Measurements from ENCODE around the gene ASXL1. TPM values are rescaled to one million over a fixed set of nuclear protein-coding genes. Genes with fewer than 3 reads are reported as not detected.
"Not testable (repeated sequence)": the region's sequence is repeated elsewhere in the genome, so short reads cannot be mapped to it uniquely, and the experiment has no call there.

Gene ASXL1
- total RNA-seq, 1 donor from 2014 or later, result 90.8 TPM

GRCh38 chr20:32368323-32368722 is 10.2 kb downstream of the ASXL1 start:
- H3K4me1 Mint-ChIP-seq (ENCODE audit: unreplicated experiment), result peaks cover 4% of the 10 kb centered on the region
- no peak overlapping the region for H3K27ac Mint-ChIP-seq (ENCODE audit: unreplicated experiment)
- no peaks in the 10 kb centered on the region for H3K9me3 Mint-ChIP-seq (ENCODE audit: unreplicated experiment)
- no peak for DNase-seq (ENCODE audit: low spot score)
- H3K4me3 Mint-ChIP-seq (ENCODE audit: unreplicated experiment), result no peak overlapping the region
- H3K36me3 Mint-ChIP-seq (ENCODE audit: low read depth, unreplicated experiment), result peaks cover 7% of the 10 kb centered on the region
- H3K27me3 Mint-ChIP-seq (ENCODE audit: unreplicated experiment), result no peaks in the 10 kb centered on the region
- TF ChIP-seq CTCF (IDR thresholded peaks at IDR 0.05; ENCODE audit: unreplicated experiment), result no peak

GRCh38 chr20:32368925-32369324 is 10.8 kb downstream of the ASXL1 start:
- H3K27me3 Mint-ChIP-seq (ENCODE audit: unreplicated experiment), result no peaks in the 10 kb centered on the region
- peaks cover 4% of the 10 kb centered on the region for H3K4me1 Mint-ChIP-seq (ENCODE audit: unreplicated experiment)
- H3K36me3 Mint-ChIP-seq (ENCODE audit: low read depth, unreplicated experiment), result peaks cover 7% of the 10 kb centered on the region
- H3K27ac Mint-ChIP-seq (ENCODE audit: unreplicated experiment), result no peak overlapping the region
- H3K9me3 Mint-ChIP-seq (ENCODE audit: unreplicated experiment), result no peaks in the 10 kb centered on the region
- no peak for DNase-seq (ENCODE audit: low spot score)
- TF ChIP-seq CTCF (IDR thresholded peaks at IDR 0.05; ENCODE audit: unreplicated experiment), result no peak
- H3K4me3 Mint-ChIP-seq (ENCODE audit: unreplicated experiment), result no peak overlapping the region

DNA sequence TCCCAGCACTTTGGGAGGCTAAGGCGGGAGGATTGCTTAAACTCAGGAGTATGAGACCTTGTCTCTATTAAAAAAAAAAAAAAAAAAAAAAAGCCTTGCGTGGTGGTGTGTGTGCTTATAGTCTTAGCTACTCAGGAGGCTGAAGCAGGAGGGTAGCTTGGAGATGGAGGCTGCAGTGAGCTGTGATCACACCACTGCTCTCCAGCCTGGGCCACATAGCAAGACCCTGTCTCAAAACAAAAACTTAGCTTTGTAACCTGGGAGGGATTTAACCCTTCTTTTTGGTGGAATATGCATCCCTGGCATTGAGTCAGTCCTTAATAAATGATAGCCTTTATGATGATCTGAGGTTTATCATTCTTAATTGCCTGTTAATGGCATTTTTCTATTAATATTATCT is 12.8 kb downstream of the ASXL1 start:
- TF ChIP-seq CTCF (IDR thresholded peaks at IDR 0.05; ENCODE audit: unreplicated experiment), result no peak
- H3K9me3 Mint-ChIP-seq (ENCODE audit: unreplicated experiment), result no peaks in the 10 kb centered on the region
- DNase-seq (ENCODE audit: low spot score), result no peak
- no peak overlapping the region for H3K4me3 Mint-ChIP-seq (ENCODE audit: unreplicated experiment)
- peaks cover 4% of the 10 kb centered on the region for H3K4me1 Mint-ChIP-seq (ENCODE audit: unreplicated experiment)
- no peak overlapping the region for H3K27ac Mint-ChIP-seq (ENCODE audit: unreplicated experiment)
- no peaks in the 10 kb centered on the region for H3K27me3 Mint-ChIP-seq (ENCODE audit: unreplicated experiment)
- H3K36me3 Mint-ChIP-seq (ENCODE audit: low read depth, unreplicated experiment), result peaks cover 7% of the 10 kb centered on the region

DNA sequence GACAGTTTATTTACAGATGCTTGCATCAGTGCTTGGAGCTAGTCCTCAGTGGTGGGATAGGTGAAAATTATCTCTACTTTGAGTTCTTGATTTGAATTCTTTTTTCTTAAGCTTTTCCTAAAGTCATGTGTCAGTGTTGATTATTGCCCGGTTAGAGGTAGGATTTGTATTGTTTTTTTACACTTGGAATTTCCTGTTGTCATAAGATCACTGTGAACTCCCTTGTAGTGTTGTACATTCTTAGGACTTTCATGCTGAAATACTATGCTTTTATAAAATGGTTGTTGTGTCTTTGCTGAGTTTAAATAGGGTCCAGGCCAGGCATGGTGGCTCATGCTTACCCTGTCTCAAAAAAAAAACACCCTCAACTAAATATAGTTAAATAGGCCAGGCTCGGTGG is 20.3 kb downstream of the ASXL1 start:
- Mint-ChIP-seq H3K27me3 (ENCODE audit: unreplicated experiment) (no peaks in the 10 kb centered on the region), H3K4me3 (ENCODE audit: unreplicated experiment) (no peak overlapping the region), H3K9me3 (ENCODE audit: unreplicated experiment) (no peaks in the 10 kb centered on the region), H3K4me1 (ENCODE audit: unreplicated experiment) (peaks cover 9% of the 10 kb centered on the region), H3K36me3 (ENCODE audit: low read depth, unreplicated experiment) (no peaks in the 10 kb centered on the region), H3K27ac (ENCODE audit: unreplicated experiment) (no peak overlapping the region)
- TF ChIP-seq CTCF (IDR thresholded peaks at IDR 0.05; ENCODE audit: unreplicated experiment), result no peak
- DNase-seq (ENCODE audit: low spot score), result no peak

DNA sequence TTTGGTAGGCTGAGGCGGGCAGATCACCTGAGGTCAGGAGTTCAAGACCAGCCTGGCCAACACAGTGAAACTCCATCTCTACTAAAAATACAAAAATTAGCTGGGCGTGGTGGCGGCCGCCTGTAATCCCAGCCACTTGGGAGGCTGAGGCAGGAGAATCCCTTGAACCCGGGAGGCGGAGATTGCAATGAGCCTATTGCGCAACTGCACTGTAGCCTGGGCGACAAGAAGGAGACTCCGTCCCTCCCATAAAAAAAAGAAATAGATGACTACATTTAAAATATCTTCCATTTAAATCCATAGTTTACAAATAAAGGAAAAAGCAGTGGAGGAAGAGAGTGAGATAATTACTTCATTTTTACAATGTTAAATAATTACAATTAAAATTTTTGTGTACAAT is 21.9 kb downstream of the ASXL1 start:
- not testable (repeated sequence) for DNase-seq (ENCODE audit: low spot score); H3K27me3 Mint-ChIP-seq (ENCODE audit: unreplicated experiment); H3K4me3 Mint-ChIP-seq (ENCODE audit: unreplicated experiment); H3K9me3 Mint-ChIP-seq (ENCODE audit: unreplicated experiment); H3K27ac Mint-ChIP-seq (ENCODE audit: unreplicated experiment); H3K4me1 Mint-ChIP-seq (ENCODE audit: unreplicated experiment); H3K36me3 Mint-ChIP-seq (ENCODE audit: low read depth, unreplicated experiment)

- peaks cover 9% of the 10 kb centered on the region for H3K4me1 Mint-ChIP-seq (ENCODE audit: unreplicated experiment)
- no peak for DNase-seq (ENCODE audit: low spot score)
- H3K4me3 Mint-ChIP-seq (ENCODE audit: unreplicated experiment), result no peak overlapping the region
- H3K9me3 Mint-ChIP-seq (ENCODE audit: unreplicated experiment), result no peaks in the 10 kb centered on the region
- peaks cover 4% of the 10 kb centered on the region for H3K36me3 Mint-ChIP-seq (ENCODE audit: low read depth, unreplicated experiment)
- TF ChIP-seq CTCF (IDR thresholded peaks at IDR 0.05; ENCODE audit: unreplicated experiment), result no peak
- no peaks in the 10 kb centered on the region for H3K27me3 Mint-ChIP-seq (ENCODE audit: unreplicated experiment)
- no peak overlapping the region for H3K27ac Mint-ChIP-seq (ENCODE audit: unreplicated experiment)
These were observed 22.6 kb downstream of the ASXL1 start for GRCh38 chr20:32380745-32381144.

All from endothelial cell (in vitro differentiated cells).